HG03159 (cell line): ENCODE data around the gene LAMA4.
"Not testable (repeated sequence)": the region's sequence is repeated elsewhere in the genome, so short reads cannot be mapped to it uniquely, and the experiment has no call there.

Experiments
- ATAC-seq: cut with Tn5 transposase; IDR thresholded peaks from one replicate; pipeline ENCODE4 v1.9.1; 2021; ENCODE audit warnings: mild to moderate bottlenecking, moderate library complexity; ENCODE audit not compliant: unreplicated experiment

LAMA4 gene

DNA sequence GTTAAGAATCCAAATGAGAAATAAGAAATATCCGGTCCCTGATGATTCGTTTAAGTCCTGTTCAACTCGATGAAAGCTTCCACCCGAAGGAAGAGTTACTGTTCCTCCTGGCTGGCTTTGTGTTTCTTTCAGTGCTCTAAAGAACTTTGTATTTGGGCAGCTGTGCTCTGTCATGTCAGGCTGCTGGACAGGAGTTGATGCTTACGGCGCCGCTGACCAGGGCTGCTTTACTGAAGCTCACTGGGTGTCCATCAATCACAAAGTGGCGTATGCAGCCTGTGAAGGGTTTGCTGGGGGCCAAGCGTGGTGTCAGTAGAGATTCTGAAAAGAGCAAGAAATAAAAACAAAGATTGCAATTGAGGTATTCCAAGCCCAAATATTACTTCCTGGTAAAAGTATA, 145.1 kb downstream of the LAMA4 start:
- no peak for ATAC-seq

DNA sequence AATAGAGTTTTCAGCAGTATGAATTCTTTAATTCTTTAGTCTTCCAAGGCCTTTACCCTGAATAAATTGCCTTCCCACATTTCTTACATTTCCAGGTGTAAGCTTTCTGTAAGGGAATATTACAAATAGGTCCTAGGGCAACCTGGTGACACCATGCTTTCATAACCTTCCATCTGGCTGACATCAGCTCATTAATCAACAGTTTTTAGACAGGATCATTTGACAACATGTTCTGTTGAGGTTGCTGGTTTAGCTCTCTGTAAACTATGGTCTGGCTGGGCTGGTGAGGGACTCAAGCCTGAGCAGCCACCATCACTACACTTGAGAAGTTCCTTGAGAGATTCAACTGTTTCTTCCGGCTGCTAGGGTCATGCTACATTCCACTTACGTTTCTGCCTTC, 147.8 kb downstream of the LAMA4 start:
- no peak for ATAC-seq

DNA sequence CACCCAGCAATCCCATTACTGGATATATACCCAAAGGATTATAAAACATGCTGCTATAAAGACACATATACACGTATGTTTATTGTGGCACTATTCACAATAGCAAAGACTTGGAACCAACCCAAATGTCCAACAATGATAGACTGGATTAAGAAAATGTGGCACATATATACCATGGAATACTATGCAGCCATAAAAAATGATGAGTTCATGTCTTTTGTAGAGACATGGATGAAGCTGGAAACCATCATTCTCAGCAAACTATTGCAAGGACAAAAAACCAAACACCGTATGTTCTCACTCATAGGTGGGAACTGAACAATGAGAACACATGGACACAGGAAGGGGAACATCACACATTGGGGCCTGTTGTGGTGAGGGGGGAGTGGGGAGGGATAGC, 148.3 kb downstream of the LAMA4 start:
- not testable (repeated sequence) for ATAC-seq

DNA sequence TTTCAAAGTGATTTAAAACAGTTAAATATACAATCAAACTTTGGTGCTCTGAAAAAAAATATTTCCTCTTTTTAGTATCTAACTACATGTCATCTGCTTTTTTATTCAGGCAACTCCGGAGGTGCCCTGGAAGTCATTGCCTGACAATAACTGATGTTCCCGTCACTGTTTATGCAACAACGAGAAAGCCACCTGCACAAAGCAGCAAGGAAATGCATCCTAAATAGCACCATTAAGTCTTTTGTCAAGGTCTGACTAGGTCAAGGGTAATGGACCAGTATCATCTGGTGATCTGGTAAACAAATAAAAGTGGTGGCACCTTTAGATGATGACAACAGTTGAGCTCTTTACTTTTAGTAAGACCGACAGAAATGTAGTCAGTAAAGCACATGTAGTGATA, 153.8 kb downstream of the LAMA4 start:
- no peak for ATAC-seq

DNA sequence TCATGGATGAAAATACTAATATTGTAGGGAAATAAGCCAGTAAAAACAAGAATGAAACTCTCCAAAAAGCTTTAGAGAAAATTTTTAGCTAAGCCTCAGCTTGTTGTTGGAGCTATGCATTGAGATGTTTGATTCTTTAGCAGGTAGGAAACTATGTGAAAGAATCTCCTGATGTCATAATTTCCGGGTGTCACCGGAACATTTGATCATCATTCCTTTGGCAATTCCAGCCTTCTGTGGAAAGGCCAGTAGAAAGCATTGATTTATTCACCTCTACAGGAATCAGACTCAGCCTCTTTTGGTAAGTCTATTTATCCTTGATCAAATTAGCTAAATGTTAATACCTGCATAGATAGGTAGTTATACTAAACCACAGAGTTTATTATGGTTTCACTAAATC, 157.5 kb downstream of the LAMA4 start:
- no peak for ATAC-seq

DNA sequence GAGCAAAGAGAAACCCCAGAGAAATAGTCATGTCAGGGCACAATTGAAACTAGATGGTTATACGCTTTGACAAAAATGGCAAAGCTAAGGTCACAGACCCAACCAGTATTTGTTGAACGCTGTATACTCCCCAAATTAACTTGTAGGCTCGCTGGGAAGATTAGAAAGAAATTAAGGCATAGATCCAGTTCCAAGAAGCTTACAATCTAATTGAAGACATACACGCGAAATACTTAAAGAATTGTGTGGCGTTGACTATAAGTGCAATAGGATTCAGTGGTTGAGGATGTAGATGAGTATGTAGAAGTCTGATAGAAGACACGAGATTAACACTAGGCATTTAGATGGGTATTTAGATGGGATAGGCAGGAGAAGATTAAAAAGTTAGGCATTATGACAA, 166.5 kb downstream of the LAMA4 start:
- ATAC-seq: no peak

DNA sequence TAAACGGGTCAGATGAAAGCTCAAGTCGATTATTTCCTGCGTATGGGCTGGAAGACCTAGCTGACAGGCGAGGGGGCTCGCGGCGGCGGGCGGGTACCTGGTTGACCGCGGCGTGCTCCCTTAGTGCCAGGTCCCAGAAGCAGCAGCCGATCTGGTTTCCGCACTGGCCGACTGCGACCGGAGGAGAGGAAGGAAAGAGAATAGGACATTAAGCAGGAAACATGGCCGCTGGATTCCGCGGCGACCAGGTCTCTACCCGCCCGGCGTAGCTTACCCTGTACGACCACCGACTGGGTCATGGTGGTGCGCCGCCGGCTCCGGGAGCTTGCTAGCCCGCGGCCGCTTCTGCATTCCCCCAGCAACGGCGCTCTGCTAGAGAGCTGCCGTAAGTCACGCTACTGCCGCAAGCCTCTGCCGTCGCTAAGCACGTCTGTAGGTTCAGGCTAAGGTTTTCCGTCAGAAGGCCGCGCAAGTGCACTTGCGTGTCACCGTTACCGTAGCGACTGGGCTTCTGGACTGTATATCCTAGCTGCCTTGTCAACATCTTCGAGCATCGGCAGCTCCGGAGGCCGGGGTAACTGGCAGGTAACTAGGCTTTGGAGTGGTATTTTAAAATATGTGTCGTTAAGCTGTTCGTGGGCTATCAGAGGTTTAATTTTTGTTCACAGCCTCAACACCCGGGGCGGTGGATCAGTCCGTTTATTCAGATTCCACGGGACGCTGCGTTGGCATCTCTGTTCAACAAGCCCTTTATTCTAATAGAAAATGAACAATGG, 167.0 kb downstream of the LAMA4 start, which contains the start of the genes FAM229B and TUBE1:
FAM229B (plus strand) TSS at position 456 of the 776 bp plus-strand sequence. CDS start 11,693 bp downstream, outside the sequence.
TUBE1 (minus strand) TSS at position 347 of the 776 bp plus-strand sequence; CDS start at position 299, 48 bp downstream.
- ATAC-seq: peak; percentile 97

DNA sequence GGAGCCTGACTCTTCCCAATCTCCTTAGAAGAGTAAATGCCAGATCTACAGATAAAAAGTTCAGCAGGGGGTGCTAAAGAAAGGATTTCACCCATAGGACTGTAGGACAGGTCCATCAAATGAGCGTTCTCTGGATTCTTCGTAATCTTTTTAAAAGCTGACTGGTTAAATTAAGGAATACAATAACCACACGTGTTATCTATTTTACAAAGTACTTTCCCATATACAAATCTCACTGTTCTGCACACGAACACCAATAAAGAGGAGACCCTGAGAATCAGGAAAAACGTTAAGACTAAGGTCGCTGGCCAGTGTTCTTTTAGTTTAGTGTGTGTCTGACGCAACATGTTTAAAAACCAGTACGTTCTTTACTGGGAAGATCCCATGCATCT, 167.6 kb downstream of the LAMA4 start:
- peak; percentile 22 for ATAC-seq

DNA sequence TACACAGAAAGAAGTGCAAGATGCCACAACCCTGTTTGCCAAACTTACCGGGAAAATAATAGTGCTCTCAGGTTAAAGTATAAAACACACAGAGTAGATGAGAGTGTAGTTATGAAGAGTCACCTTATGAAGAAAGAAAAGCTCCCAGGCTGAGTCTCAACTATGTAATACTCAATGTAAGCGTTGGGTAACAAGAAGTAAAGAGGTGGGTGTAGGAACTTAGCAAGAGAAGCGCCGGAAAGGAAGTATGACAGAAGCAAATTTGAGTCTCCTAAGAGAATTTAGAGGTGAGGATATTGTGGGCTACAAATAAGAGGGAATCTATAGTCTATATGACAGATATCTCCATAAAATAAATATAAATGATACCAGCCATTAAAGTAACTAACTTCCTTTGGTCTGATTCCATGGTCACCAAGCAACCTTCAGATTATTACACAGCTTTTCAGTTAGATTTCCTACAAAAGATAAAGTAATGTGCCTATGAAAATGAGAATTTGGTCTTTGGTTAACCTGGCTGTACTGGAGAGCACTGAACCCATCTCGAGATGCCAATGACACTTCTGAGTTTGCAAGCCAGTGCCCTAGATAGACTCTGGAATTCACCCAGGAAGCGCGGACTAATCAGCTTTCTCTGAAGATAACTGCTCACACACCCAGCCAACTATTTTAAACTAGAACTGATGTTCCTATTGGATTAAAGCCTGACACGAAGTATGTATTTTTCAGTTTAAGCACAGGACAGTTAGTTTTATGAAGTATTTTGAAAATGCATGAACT, 168.9 kb downstream of the LAMA4 start:
- ATAC-seq: no peak

DNA sequence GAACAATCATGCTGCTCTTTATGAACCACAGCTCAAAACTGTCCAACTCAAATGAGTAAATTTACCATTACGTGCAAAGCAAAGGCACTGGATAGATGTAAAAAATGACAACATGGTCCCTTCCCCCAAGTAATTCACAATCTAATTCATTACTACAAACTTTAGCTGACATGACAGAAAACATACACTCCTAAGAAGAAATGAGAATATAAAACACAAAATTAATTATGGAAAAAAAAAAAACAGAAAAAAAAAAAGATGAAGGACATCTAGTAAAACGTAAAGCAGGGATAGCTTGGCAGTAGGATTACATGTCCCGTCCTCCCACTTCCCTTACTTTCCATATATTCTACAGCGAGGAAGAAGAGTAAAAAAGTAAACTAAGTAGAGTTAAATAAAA, 172.8 kb downstream of the LAMA4 start:
- no peak for ATAC-seq

DNA sequence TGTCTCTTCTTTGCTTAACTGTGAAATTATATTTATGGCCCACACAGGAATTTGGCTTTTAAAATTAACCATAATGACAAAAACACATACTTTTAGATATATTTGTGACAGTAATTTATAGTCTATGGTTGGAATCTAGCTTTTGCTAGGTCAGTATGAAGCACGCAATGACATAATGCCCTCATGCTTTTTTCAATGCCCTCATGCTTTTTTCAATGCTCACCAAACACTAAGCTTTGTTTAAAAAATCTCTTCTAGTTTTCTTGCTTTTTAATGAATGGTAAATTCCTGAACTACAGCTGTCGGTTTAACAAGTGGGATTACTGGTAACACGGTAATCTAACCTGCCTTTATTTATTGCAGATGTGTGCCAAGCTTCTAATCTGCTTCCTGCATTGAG, 187.8 kb downstream of the LAMA4 start:
- no peak for ATAC-seq

DNA sequence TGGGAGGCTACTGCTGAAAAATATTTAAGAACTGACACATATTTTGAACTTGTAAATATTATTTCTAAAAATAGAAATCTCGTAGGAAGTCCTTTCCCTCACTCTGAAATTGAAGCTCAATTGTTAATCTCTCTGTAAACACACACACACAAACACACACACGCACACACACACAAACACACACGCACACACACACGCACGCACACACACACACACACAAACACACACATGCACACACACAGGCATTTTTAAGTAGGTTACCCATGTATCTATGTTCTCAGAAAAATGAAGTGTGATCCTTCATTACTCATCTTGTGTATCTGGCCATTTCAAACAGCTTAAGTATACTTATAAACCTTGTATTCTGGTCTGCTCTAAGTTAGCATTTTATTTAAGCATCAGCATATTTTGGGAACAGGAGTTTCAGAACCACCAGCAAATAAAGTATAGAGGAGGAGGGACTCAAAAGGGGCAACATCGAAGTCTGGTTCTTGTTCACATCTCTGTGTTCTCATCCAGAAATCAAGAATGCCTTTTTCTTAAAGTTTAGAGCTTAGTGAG, 188.9 kb downstream of the LAMA4 start:
- ATAC-seq: no peak

DNA sequence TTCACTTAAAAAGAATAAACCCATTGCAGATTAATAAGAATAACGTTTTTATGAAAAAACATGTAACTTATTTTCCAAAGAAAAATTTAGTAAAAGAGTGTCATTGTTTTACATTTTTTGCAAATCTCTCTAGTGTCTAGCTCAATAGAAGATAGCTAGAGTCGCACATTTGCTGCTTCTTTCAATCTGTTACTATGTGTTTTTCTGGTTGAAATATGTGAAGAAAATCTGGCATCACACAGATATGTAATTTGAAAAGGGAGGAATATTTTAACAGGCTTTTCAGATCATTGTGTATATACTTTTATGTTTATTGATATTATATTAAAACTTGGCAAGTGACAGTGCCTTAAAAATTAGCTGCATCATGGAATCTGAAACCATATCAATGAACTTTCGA, 191.4 kb downstream of the LAMA4 start:
- no peak for ATAC-seq

DNA sequence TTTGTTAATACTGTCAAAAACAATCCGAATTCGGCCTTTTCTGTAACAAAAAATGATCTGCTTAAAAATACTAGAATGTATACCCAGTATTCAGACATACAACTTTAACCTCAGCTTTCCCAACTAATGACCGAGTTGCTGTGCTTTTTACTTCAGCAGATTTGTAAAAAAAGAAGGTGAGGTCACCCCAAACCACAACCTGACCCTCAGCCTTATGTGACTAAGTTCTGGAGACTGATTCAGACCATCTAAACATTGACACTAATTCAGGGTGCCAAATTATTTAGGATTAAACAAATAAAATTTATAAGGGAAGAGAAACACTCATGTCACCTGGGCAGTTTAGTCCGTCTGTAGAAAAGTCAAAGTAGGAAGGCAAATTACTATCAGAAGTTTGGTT, 192.8 kb downstream of the LAMA4 start:
- ATAC-seq: no peak
